ENCODE measurements around the gene SULT4A1.

- TF ChIP-seq TOX (CRISPR knock-in tag; IDR thresholded peaks at IDR 0.05; ENCODE audit: borderline replicate concordance) (no peak), ARNTL (CRISPR knock-in tag; IDR thresholded peaks at IDR 0.05; ENCODE audit: borderline replicate concordance, low read depth) (no peak), OSR1 (CRISPR knock-in tag; IDR thresholded peaks at IDR 0.05) (no peak), SNAI2 (CRISPR knock-in tag; IDR thresholded peaks at IDR 0.05) (no peak), TCF4 (CRISPR knock-in tag; IDR thresholded peaks at IDR 0.05; ENCODE audit: borderline replicate concordance) (no peak), CSDC2 (CRISPR knock-in tag; IDR thresholded peaks at IDR 0.05) (no peak), RARB (CRISPR knock-in tag; IDR thresholded peaks at IDR 0.05) (no peak), ISL1 (CRISPR knock-in tag; IDR thresholded peaks at IDR 0.05) (no peak), ZNF565 (CRISPR knock-in tag; conservative IDR thresholded peaks at IDR 0.05; ENCODE audit: low read depth) (no peak), ESRRG (CRISPR knock-in tag; IDR thresholded peaks at IDR 0.05) (no peak), PATZ1 (CRISPR knock-in tag; IDR thresholded peaks at IDR 0.05; ENCODE audit: borderline replicate concordance) (no peak), ZFP3 (CRISPR knock-in tag; IDR thresholded peaks at IDR 0.05) (no peak)
Observed at GRCh38 chr22:43840431-43840830, 21.9 kb downstream of the SULT4A1 start.
